Activated naive CD8-positive, alpha-beta T cell treated with anti-CD3 and anti-CD28 coated beads, Interleukin-2, amount 50 U/mL, for 16 hours (primary cell): Measurements from ENCODE around the gene SMYD3.
"Not testable (repeated sequence)": the region's sequence is repeated elsewhere in the genome, so short reads cannot be mapped to it uniquely, and the experiment has no call there.

ENCODE experiments used
- DNase-seq: peaks from one replicate; pipeline ENCODE4 v3.0.0-alpha.2; 2020; ENCODE audit warnings: low read depth, low spot score

The SMYD3 gene

GRCh38 chr1:245772325-245772724 is 734.8 kb downstream of the SMYD3 start:
- DNase-seq, result no peak

DNA sequence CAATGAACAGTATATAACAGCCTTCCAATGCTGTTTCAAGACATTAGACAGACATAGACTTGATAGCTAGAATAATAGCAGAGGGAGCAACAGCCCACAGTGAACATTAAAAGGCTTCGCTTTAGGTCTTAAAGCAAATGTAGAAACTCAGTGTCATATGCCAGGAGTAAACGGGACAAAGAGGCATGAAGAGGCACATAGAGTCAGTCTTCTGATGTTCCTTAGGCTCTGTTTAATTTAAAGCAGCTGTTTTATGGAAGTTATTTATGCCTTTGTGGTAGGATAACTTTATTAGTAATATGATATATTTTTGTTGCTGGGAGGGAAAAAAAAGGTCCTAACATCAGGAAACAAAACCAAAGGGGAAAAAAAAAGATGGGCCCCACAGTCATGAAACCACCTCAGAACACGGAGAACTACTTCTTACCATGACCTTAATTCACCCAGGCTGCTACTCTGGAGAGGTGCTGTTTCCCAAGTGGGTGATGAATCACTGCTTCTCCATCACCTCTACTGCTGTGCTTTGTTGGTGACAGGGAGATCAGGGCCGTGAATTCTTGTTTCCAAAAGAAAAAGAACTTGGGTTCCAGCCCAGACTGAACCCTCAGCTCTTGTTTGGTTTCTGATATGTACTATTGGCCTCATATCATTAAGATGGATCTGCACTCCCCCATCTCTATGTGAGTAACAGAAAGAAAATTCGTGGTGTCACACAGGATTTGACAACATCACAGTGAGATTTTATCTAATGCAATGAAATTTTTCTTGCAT is 735.4 kb downstream of the SMYD3 start:
- DNase-seq, result no peak

DNA sequence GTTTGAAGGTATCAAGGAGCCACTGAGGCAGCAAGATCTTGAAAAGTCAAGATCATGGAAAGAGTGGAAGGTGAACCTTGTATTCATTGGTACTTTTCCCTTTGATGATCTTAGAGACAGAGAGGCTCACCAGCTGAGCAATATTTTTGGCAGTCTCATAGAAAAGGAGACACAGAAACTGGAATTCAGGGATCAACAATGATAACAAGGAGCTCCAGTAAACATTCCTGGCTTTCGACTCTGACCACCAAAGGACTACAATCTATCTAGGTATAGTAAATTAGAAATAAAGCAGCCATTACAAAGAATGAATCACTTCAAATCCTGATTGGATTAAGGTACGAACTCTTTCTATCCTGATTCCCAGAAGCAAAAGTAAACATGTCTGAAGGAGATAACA is 736.9 kb downstream of the SMYD3 start:
- no peak for DNase-seq

DNA sequence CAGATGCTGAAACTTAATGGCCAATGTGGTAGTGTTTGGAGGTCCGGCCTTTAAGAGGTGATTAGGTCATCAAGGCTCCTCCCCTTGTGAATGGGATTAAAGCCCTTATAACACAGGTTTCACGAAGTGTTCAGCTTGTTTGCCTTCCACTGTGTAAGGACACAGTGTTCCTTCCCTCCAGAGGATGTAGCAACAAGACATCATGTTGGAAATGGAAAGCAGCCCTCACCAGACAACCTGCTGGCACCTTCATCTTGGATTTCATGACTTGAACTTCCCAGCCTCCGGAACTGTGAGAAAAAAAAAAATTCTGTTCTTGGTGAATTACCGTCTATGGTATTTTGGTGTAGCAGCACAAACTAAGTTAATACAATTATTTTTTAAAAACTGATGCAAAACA is 738.5 kb downstream of the SMYD3 start:
- DNase-seq, result no peak

- DNase-seq, result no peak
These were observed 741.7 kb downstream of the SMYD3 start for GRCh38 chr1:245765230-245766000.

DNA sequence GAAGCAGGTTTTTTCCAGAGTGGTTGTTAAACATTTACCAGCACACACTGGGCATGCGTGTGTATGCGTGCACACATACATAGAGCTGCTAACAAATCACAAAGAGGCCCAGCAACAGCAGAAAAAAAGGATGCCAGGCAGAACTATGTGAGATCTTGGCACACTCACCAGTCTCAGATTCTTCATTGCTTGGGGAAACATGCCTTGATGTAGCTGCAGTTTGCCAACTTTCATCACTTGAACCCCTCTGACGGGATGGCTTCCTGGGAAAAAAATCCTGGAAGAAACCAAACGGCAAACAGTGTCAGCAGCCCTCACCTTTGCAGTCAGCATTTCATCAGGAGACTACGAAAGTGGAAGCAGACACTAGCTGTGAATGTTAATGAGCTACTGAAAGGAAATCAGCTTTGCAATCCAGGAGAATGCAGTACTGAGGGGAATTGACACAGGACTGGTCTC is 743.2 kb downstream of the SMYD3 start:
- no peak for DNase-seq

DNA sequence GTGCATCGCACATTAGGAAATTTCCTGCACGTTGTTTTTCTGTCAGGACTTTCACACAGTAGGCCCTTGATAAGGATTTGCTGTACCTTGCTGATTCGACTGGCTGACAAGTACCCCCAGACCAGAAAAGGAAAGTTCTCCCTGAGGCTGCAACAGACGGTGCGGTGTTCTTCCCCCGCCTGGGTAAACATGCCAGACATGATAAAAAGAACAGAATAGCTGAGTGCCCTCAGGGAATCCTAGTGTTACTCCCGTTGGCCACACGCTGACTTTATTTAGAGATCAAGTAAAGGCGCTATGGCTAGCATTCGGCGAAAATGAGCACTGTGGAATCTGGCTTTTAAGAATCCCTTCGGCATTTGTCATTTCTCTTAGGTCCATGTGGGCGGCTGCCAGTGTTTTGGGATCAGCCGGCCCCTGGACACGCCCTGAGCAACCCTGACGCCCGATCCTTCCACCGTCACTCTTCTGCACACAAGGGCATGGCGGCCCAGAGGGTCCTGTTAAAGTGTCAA is 744.6 kb downstream of the SMYD3 start:
- no peak for DNase-seq

DNA sequence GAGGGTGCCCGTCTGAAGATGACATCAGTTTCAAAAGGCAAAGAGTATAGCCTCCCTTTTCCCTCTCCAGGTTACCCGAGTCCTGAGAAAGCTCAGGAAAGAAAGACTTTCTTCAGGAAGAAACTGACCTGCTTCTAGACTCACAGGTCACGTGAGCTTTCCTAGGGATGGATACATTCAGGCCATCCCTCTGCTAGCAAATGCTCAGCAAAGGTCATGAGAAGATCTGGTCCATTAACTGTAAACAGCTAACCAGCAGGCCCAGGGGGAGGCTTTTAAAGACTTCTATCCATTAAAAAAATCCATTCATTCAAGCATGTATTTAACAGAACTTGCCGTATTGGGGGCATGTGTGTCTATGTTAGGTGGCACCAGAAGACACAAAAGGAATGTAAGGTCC is 746.8 kb downstream of the SMYD3 start:
- DNase-seq, result no peak

GRCh38 chr1:245754463-245754961 is 752.6 kb downstream of the SMYD3 start:
- no peak for DNase-seq

GRCh38 chr1:245753807-245754206 is 753.3 kb downstream of the SMYD3 start:
- no peak for DNase-seq

DNA sequence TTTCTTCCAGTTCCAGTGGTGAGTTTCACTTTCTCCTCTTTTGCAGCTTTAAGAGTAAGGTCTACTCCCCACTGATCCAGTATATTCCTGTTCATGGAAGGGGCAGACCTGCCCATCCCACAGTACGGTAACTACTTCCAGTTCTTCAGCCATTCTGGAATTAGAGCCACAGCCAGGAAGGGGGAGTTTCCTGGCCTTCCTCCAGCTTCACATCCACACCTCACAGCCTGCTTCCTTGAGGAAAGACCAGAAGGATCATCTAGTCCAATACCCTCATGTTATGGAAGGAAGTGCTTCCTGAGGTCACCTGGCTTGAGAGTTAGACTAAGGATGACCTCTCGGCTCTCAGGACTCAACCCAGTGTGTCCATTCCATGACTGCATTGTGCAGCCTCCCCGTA is 754.5 kb downstream of the SMYD3 start:
- no peak for DNase-seq

- no peak for DNase-seq
These were observed 755.2 kb downstream of the SMYD3 start for GRCh38 chr1:245751726-245752470.

DNA sequence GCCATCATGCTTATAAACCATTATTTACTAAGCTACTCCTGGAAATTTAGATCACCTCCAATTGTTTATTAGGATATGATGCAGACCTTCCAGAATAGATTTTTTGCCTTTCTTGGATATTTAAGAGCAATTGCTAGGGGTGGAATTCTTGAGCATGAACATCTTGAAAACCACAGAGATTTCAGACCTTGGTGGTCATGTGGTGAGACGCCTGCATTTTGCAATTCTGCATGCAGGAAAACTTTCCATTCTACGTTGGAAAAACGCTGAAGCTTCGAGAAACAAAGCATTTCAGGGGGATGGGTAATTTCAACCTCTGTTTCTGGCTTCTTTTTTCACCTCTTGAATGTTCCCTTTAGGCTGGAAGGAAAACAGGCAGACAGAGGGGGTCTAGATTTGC is 756.0 kb downstream of the SMYD3 start:
- DNase-seq, result no peak

- no peak for DNase-seq
These were observed 756.8 kb downstream of the SMYD3 start for GRCh38 chr1:245750261-245750660.

- DNase-seq, result no peak
These were observed 758.0 kb downstream of the SMYD3 start for GRCh38 chr1:245749053-245749452.

GRCh38 chr1:245748646-245749045 is 758.4 kb downstream of the SMYD3 start:
- no peak for DNase-seq

DNA sequence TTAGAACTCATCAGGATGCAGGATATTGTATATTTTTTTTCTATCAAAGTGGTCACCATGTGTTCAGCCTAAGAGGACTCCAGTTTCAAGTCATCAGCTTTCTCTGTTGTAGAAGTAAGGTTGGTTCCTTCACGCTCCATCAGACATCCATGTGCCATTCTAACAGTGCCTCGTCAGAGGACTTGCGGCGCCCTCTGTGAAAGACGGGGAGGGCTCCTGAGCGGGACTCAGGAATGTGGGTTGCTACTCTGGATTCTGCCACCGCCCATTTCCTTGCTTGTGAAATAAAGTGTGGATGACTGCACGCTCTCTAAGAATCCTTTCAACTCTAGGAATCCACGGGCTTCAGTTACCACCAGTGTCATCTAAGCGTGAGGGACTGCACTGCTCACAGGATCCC is 758.8 kb downstream of the SMYD3 start:
- DNase-seq, result no peak

DNA sequence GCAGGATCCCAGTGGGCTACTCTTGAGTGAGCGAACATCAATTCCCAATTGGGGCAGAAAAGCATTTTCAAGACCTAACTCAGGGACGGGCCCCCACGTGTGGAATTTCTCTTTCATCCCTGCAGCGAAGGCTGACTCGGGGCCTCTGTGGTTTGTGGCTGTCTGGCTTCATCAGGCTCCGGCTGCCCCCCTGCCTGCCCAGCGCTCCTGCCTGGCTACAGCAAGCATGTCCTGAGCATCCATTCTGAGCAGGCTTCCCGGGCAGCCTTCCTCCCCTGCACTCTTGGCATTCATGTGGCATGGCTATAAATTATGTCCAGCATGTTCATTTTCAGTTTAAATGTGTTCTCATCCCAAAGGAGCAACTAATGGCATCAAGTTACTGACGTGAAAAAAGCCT is 764.2 kb downstream of the SMYD3 start:
- no peak for DNase-seq

DNA sequence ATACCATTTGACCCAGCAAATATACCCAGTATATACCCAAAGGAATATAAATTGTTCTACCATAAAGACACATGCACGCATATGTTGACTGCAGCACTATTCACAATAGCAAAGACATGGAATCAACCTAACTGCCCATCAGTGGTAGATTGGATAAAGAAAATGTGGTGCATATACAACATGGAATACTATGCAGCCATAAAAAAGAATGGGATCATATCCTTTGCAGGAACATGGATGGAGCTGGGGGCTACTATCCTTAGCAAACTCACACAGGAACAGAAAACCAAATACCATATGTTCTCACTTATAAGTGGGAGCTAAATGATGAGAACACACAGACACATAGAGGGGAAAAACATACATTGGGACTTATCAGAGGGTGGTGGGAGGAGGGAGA is 766.7 kb downstream of the SMYD3 start:
- not testable (repeated sequence) for DNase-seq

- no peak for DNase-seq
These were observed 776.3 kb downstream of the SMYD3 start for GRCh38 chr1:245730801-245731200.

- DNase-seq, result not testable (repeated sequence)
These were observed 779.0 kb downstream of the SMYD3 start for GRCh38 chr1:245728035-245728434.

DNA sequence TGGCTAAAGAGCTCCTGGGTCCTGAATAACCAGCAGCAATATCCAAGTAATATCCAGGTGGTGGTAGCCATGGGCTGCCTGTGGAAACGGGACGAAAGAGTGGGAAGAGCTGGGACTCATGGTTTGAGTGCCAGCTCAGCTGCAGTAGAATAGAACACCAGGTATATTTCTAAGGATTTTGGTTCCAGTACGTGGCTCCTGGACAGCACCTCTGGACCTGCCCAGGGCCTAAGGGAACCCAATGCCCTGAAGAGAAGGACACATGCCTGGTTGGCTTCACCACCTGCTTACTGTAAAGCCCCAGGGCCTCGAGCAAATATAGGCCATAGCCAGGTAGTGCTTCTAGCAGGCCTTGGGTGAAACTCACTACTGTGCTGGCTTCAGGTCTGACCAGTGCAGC is 785.6 kb downstream of the SMYD3 start:
- DNase-seq, result no peak
